Memory B cell (primary cell): ENCODE measurements around the gene TGIF2LX.
"Not testable (repeated sequence)": the region's sequence is repeated elsewhere in the genome, so short reads cannot be mapped to it uniquely, and the experiment has no call there.

Experiments used
- ATAC-seq: fragments of 150-1000 bp; cut with Tn5 transposase; 2 replicates; pipeline ENCODE4 v1.10.0; 2021; ENCODE audit warnings: low read depth, mild to moderate bottlenecking, moderate library complexity
- DNase-seq, 2 donors: peaks; one replicate each; pipeline ENCODE4 v3.0.0; 2022; ENCODE audit warnings: low spot score in 2 of 2
- H3K27ac Mint-ChIP-seq: one replicate; pipeline ENCODE4 v1.8.0; 2022; ENCODE audit warnings: mild to moderate bottlenecking, moderate library complexity, mixed read lengths
- H3K27me3 Mint-ChIP-seq: one replicate; pipeline ENCODE4 v1.8.0; 2022; ENCODE audit warnings: mixed read lengths
- H3K36me3 Mint-ChIP-seq: one replicate; pipeline ENCODE4 v1.8.0; 2022; ENCODE audit warnings: mild to moderate bottlenecking, mixed read lengths
- H3K4me1 Mint-ChIP-seq: one replicate; pipeline ENCODE4 v1.8.0; 2022; ENCODE audit warnings: mixed read lengths
- H3K4me3 Mint-ChIP-seq: one replicate; pipeline ENCODE4 v1.8.0; 2022; ENCODE audit warnings: mild to moderate bottlenecking, moderate library complexity, mixed read lengths
- H3K9me3 Mint-ChIP-seq: one replicate; pipeline ENCODE4 v1.8.0; 2022; ENCODE audit warnings: mixed read lengths

TGIF2LX gene

GRCh38 chrX:89921665-89922064 lies at the start of gene TGIF2LX:
Gene TGIF2LX, plus strand, starts transcription at chrX:89921908. Its CDS starts 178 bp downstream, at chrX:89922086.
- H3K27me3 Mint-ChIP-seq, H3K4me1 Mint-ChIP-seq, H3K9me3 Mint-ChIP-seq, DNase-seq, H3K36me3 Mint-ChIP-seq, H3K27ac Mint-ChIP-seq, H3K4me3 Mint-ChIP-seq, ATAC-seq: not testable (repeated sequence)

- not testable (repeated sequence) for H3K9me3 Mint-ChIP-seq
Measured at GRCh38 chrX:89922338-89922934, 728 bp downstream of the TGIF2LX start.

GRCh38 chrX:89943077-89943476 lies 21.4 kb downstream of the TGIF2LX start:
- H3K9me3 Mint-ChIP-seq, ATAC-seq, H3K27ac Mint-ChIP-seq, DNase-seq, H3K36me3 Mint-ChIP-seq, H3K4me3 Mint-ChIP-seq, H3K27me3 Mint-ChIP-seq, H3K4me1 Mint-ChIP-seq: not testable (repeated sequence)

More at GRCh38 chrX:89922338-89922934, 728 bp downstream of the TGIF2LX start:
- H3K27me3 Mint-ChIP-seq, H3K36me3 Mint-ChIP-seq, ATAC-seq, H3K27ac Mint-ChIP-seq, H3K4me3 Mint-ChIP-seq, DNase-seq, H3K4me1 Mint-ChIP-seq: not testable (repeated sequence)

GRCh38 chrX:89965588-89965987 lies 43.9 kb downstream of the TGIF2LX start:
- not testable (repeated sequence) for DNase-seq, ATAC-seq, H3K4me1 Mint-ChIP-seq, H3K27ac Mint-ChIP-seq, H3K36me3 Mint-ChIP-seq, H3K9me3 Mint-ChIP-seq, H3K4me3 Mint-ChIP-seq, H3K27me3 Mint-ChIP-seq
